ENCODE results near the gene C1RL. TPM values are rescaled to one million over a fixed set of nuclear protein-coding genes. Genes with fewer than 3 reads are reported as not detected.

C1RL gene
- total and polyA plus RNA-seq, 4 experiments from 2014 or later, result 4.9 to 33.6 (median 20.1) TPM

DNA sequence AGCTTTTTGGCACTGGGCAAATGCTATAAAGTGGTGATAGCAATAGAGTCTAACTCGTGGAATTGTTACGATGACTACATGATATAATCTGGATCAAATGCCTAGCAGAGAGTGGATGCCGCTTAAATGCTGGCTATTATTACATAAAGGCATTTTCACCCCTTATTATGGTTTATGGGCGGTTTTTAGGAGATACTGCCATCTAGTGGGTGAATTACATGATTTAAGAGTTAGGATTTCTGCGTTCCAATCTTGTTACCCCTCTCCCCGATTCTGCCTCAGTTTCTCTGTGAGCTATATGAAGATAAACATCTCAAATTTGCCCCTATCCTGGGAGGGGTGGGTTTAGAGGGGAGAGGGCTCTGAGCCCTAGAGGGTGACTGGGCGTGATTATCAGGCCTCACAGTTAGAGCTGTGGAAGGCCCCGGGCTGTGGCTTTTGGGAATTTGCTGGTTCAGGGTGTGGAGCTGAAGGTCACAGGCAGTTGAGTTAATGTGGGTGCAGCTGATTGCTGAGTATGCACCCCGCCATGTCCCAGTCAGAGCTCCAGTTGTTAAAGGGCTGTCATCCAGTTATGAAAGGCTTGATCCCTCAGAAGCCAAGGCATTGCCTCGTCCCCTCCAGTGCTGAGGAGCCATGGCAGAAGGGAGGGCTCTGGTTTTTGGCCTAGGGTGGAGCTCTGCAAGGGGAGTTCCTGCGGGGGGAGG, 35.6 kb upstream of the C1RL start:
- Histone ChIP-seq H3K36me3 (ENCODE audit: insufficient read depth, low read length) (peaks cover 25% of the 10 kb centered on the region), H3K4me3 (ENCODE audit: low read length in 2 of 2) (no peak overlapping the region), H3K4me1 (ENCODE audit: insufficient read depth, low read length) (no peaks in the 10 kb centered on the region), H3K27me3 (ENCODE audit: insufficient read depth, low read length) (no peaks in the 10 kb centered on the region), H3K27ac (ENCODE audit: low read depth, low read length) (no peak overlapping the region), H3K9me3 (ENCODE audit: control insufficient read depth in 1 of 2, low read length in 2 of 2) (no peaks in the 10 kb centered on the region)
- no peak overlapping the region for H3K4me3 Mint-ChIP-seq
- intact Hi-C loops (cut with micrococcal nuclease), result no loop called here
- CTCF ChIA-PET (ENCODE audit: partially characterized antibody), result interaction anchor here (0.9 to 8.5 kb wide), 12 partner anchors 9 to 257 kb away, joined by 3 to 42 read pairs (median 6); partner anchors contain the start of genes C1RL and PEX5
- no peaks in the 10 kb centered on the region for H3K27me3 Mint-ChIP-seq
- peaks cover 46 to 81% of the 10 kb centered on the region in 2 donors for H3K36me3 Mint-ChIP-seq
- peak in 3 of 5 donors; percentile 14 to 33 (median 15) for DNase-seq
- peaks cover 0 to 12% (median 2%) of the 10 kb centered on the region in 4 donors for H3K4me1 Mint-ChIP-seq
- POLR2A ChIA-PET (ENCODE audit: partially characterized antibody), result interaction anchor here (1.1 kb wide), 1 partner anchor 36 kb away, joined by 4 read pairs; no protein-coding TSS in a partner anchor
- no peaks in the 10 kb centered on the region for H3K9me3 Mint-ChIP-seq
- H3K27ac Mint-ChIP-seq, result peak overlapping the region in 1 of 7 donors; percentile 43

DNA sequence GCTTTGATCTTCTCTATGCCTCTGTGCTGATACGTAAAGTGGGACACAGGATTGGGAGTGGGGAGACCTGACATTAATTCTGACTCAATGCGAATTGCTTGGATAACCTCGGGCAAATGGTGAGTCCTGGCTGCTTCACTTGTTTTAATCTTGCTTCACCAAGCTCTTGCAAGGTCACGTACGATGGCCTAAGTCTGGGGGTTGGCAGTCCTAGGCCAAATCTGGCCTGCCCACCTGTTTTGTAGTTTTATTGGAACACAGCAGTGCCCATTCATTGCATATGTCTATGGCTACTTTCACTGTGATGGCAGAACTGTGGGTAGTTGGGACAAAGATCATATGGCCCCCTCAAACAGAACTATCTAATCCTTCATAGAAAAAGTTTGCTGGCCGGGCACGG, 34.5 kb upstream of the C1RL start:
- H3K27ac ChIP-seq (ENCODE audit: low read depth, low read length), result no peak overlapping the region
- Mint-ChIP-seq H3K27me3 (no peaks in the 10 kb centered on the region), H3K4me1 (peaks cover 0 to 12% (median 4%) of the 10 kb centered on the region in 4 donors), H3K27ac (no peak overlapping the region), H3K36me3 (peaks cover 44 to 78% of the 10 kb centered on the region in 2 donors), H3K9me3 (no peaks in the 10 kb centered on the region), H3K4me3 (no peak overlapping the region)
- no peak for DNase-seq
- H3K27me3 ChIP-seq (ENCODE audit: insufficient read depth, low read length), result no peaks in the 10 kb centered on the region
- intact Hi-C loops (cut with micrococcal nuclease), result loop anchor here (2.0 kb wide), 1 partner anchor 75 kb away; no protein-coding TSS in a partner anchor
- POLR2A ChIA-PET (ENCODE audit: partially characterized antibody), result interaction anchor here (1.1 to 2.0 kb wide), 2 partner anchors 12 to 35 kb away, joined by 4 to 5 read pairs; no protein-coding TSS in a partner anchor
- H3K9me3 ChIP-seq (ENCODE audit: control insufficient read depth in 1 of 2, low read length in 2 of 2), result no peaks in the 10 kb centered on the region
- CTCF ChIA-PET (ENCODE audit: partially characterized antibody), result interaction anchor here (0.9 to 8.5 kb wide), 8 partner anchors 22 to 179 kb away, joined by 3 to 42 read pairs (median 6); partner anchors contain the start of genes C1RL and PEX5
- H3K4me3 ChIP-seq (ENCODE audit: low read length in 2 of 2), result no peak overlapping the region
- peaks cover 15% of the 10 kb centered on the region for H3K36me3 ChIP-seq (ENCODE audit: insufficient read depth, low read length)
- no peaks in the 10 kb centered on the region for H3K4me1 ChIP-seq (ENCODE audit: insufficient read depth, low read length)

GRCh38 chr12:7142809-7143465, 33.9 kb upstream of the C1RL start:
- H3K27ac ChIP-seq (ENCODE audit: low read depth, low read length), result no peak overlapping the region
- ChIA-PET POLR2A (ENCODE audit: partially characterized antibody) (interaction anchor here (0.8 to 2.0 kb wide), 2 partner anchors 11 to 46 kb away, joined by 4 to 5 read pairs; no protein-coding TSS in a partner anchor), CTCF (ENCODE audit: partially characterized antibody) (interaction anchor here (0.9 to 8.5 kb wide), 8 partner anchors 19 to 496 kb away, joined by 3 to 42 read pairs (median 3); partner anchors contain the start of genes C1RL and PEX5)
- no peak overlapping the region for H3K4me3 Mint-ChIP-seq
- peak overlapping the region in 2 of 7 donors; percentile 42 to 45 for H3K27ac Mint-ChIP-seq
- no peaks in the 10 kb centered on the region for H3K9me3 Mint-ChIP-seq
- peaks cover 42 to 76% of the 10 kb centered on the region in 2 donors for H3K36me3 Mint-ChIP-seq
- peaks cover 0 to 12% (median 4%) of the 10 kb centered on the region in 4 donors for H3K4me1 Mint-ChIP-seq
- H3K4me1 ChIP-seq (ENCODE audit: insufficient read depth, low read length), result no peaks in the 10 kb centered on the region
- no peak for DNase-seq
- no peaks in the 10 kb centered on the region for H3K27me3 Mint-ChIP-seq
- peaks cover 17% of the 10 kb centered on the region for H3K36me3 ChIP-seq (ENCODE audit: insufficient read depth, low read length)
- intact Hi-C loops (cut with micrococcal nuclease), result loop anchor here (1.0 to 2.0 kb wide), 3 partner anchors 45 to 495 kb away; no protein-coding TSS in a partner anchor
- H3K4me3 ChIP-seq (ENCODE audit: low read length in 2 of 2), result no peak overlapping the region
- no peaks in the 10 kb centered on the region for H3K27me3 ChIP-seq (ENCODE audit: insufficient read depth, low read length)
- no peaks in the 10 kb centered on the region for H3K9me3 ChIP-seq (ENCODE audit: control insufficient read depth in 1 of 2, low read length in 2 of 2)

- Histone ChIP-seq H3K27ac (ENCODE audit: low read depth, low read length) (no peak overlapping the region), H3K9me3 (ENCODE audit: control insufficient read depth in 1 of 2, low read length in 2 of 2) (no peaks in the 10 kb centered on the region), H3K36me3 (ENCODE audit: insufficient read depth, low read length) (peaks cover 24% of the 10 kb centered on the region), H3K4me3 (ENCODE audit: low read length in 2 of 2) (no peak overlapping the region), H3K4me1 (ENCODE audit: insufficient read depth, low read length) (no peaks in the 10 kb centered on the region), H3K27me3 (ENCODE audit: insufficient read depth, low read length) (no peaks in the 10 kb centered on the region)
- Mint-ChIP-seq H3K27me3 (no peaks in the 10 kb centered on the region), H3K9me3 (no peaks in the 10 kb centered on the region), H3K27ac (peak overlapping the region in 4 of 7 donors; percentile 16 to 80 (median 43)), H3K36me3 (peaks cover 45 to 77% of the 10 kb centered on the region in 2 donors), H3K4me1 (peaks cover 0 to 12% (median 4%) of the 10 kb centered on the region in 4 donors), H3K4me3 (no peak overlapping the region)
- ChIA-PET CTCF (ENCODE audit: partially characterized antibody) (interaction anchor here (0.7 to 8.5 kb wide), 10 partner anchors 8 to 497 kb away, joined by 3 to 42 read pairs (median 3); partner anchors contain the start of gene PEX5), POLR2A (ENCODE audit: partially characterized antibody) (interaction anchor here (0.8 to 2.0 kb wide), 2 partner anchors 11 to 47 kb away, joined by 4 to 5 read pairs; no protein-coding TSS in a partner anchor)
- peak; percentile 40 to 53 (median 44) for DNase-seq
- intact Hi-C loops (cut with micrococcal nuclease), result loop anchor here (1.0 to 2.0 kb wide), 3 partner anchors 46 to 496 kb away; no protein-coding TSS in a partner anchor
Observed at GRCh38 chr12:7142056-7142644, 33.1 kb upstream of the C1RL start.

- Mint-ChIP-seq H3K9me3 (no peaks in the 10 kb centered on the region), H3K36me3 (peaks cover 47 to 78% of the 10 kb centered on the region in 2 donors), H3K27me3 (no peaks in the 10 kb centered on the region), H3K4me3 (no peak overlapping the region), H3K27ac (peak overlapping the region in 2 of 7 donors; percentile 42 to 48), H3K4me1 (peaks cover 0 to 12% (median 4%) of the 10 kb centered on the region in 4 donors)
- Histone ChIP-seq H3K4me3 (ENCODE audit: low read length in 2 of 2) (no peak overlapping the region), H3K27ac (ENCODE audit: low read depth, low read length) (no peak overlapping the region), H3K36me3 (ENCODE audit: insufficient read depth, low read length) (peaks cover 31% of the 10 kb centered on the region), H3K4me1 (ENCODE audit: insufficient read depth, low read length) (no peaks in the 10 kb centered on the region), H3K9me3 (ENCODE audit: control insufficient read depth in 1 of 2, low read length in 2 of 2) (no peaks in the 10 kb centered on the region), H3K27me3 (ENCODE audit: insufficient read depth, low read length) (no peaks in the 10 kb centered on the region)
- CTCF ChIA-PET (ENCODE audit: partially characterized antibody), result interaction anchor here (0.7 to 8.5 kb wide), 10 partner anchors 9 to 498 kb away, joined by 3 to 42 read pairs (median 3); partner anchors contain the start of gene PEX5
- intact Hi-C loops (cut with micrococcal nuclease), result loop anchor here (1.0 to 2.0 kb wide), 3 partner anchors 47 to 497 kb away; no protein-coding TSS in a partner anchor
- POLR2A ChIA-PET (ENCODE audit: partially characterized antibody), result interaction anchor here (1.3 to 2.0 kb wide), 2 partner anchors 10 to 11 kb away, joined by 5 read pairs; no protein-coding TSS in a partner anchor
- DNase-seq, result no peak
Observed at GRCh38 chr12:7141351-7142005, 32.5 kb upstream of the C1RL start.

DNA sequence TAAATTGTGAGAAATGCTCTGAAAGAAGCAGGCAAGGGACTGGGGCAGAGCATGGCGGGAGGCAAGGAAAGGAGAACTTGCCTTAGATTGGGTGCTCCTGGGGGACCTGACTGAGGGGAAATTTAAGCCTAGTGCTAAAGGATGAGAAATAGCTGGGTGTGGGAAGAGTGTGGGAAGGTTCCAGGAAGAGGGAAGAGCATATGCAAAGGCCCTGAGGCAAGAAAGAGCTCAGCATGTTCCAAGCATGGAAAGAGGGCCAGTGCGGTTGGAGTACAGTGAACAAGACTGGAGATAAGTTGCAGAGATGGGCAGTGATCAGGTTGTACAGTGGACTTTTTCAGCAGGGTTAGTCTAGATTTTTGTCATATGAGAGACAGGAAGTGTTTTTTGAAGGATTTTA, 30.2 kb upstream of the C1RL start:
- Mint-ChIP-seq H3K36me3 (peaks cover 52 to 79% of the 10 kb centered on the region in 2 donors), H3K4me1 (peaks cover 0 to 15% (median 4%) of the 10 kb centered on the region in 4 donors), H3K27me3 (no peaks in the 10 kb centered on the region), H3K9me3 (no peaks in the 10 kb centered on the region), H3K27ac (peak overlapping the region in 1 of 7 donors; percentile 27), H3K4me3 (no peak overlapping the region)
- Histone ChIP-seq H3K36me3 (ENCODE audit: insufficient read depth, low read length) (peaks cover 49% of the 10 kb centered on the region), H3K4me1 (ENCODE audit: insufficient read depth, low read length) (no peaks in the 10 kb centered on the region), H3K27ac (ENCODE audit: low read depth, low read length) (no peak overlapping the region), H3K27me3 (ENCODE audit: insufficient read depth, low read length) (no peaks in the 10 kb centered on the region), H3K4me3 (ENCODE audit: low read length in 2 of 2) (no peak overlapping the region), H3K9me3 (ENCODE audit: control insufficient read depth in 1 of 2, low read length in 2 of 2) (no peaks in the 10 kb centered on the region)
- DNase-seq, result no peak
- ChIA-PET POLR2A (ENCODE audit: partially characterized antibody) (no interaction called here), CTCF (ENCODE audit: partially characterized antibody) (interaction anchor here (0.6 to 8.5 kb wide), 5 partner anchors 11 to 303 kb away, joined by 3 to 42 read pairs (median 3); no protein-coding TSS in a partner anchor)
- intact Hi-C loops (cut with micrococcal nuclease), result no loop called here

All from CD4-positive, alpha-beta memory T cell (primary cell).